Measurements from ENCODE around the gene ARHGEF28. TPM values are rescaled to one million over a fixed set of nuclear protein-coding genes. Genes with fewer than 3 reads are reported as not detected.

Gene ARHGEF28
- total RNA-seq, 1 experiment from 2014 or later = 5.8 TPM

- no peak for DNase-seq
- H3K4me3 ChIP-seq = no peak overlapping the region
- no peaks in the 10 kb centered on the region for H3K36me3 ChIP-seq
- no peak overlapping the region for H3K27ac ChIP-seq
- H3K9me3 ChIP-seq (replicated peaks) = 0 out of 2 replicates have a peak, but pooled peaks cover 7% of the 10 kb centered on the region
- H3K27me3 ChIP-seq = no peaks in the 10 kb centered on the region
- peaks cover 11% of the 10 kb centered on the region for H3K4me1 ChIP-seq
Observed at GRCh38 chr5:73922875-73923557, 297.0 kb downstream of the ARHGEF28 start.

GRCh38 chr5:73928476-73929070 lies 302.6 kb downstream of the ARHGEF28 start:
- no peak overlapping the region for H3K4me3 ChIP-seq
- peak in 1 of 2 experiments; percentile 52 for DNase-seq
- H3K27me3 ChIP-seq = no peaks in the 10 kb centered on the region
- peaks cover 29% of the 10 kb centered on the region for H3K4me1 ChIP-seq
- 0 out of 2 replicates have a peak, but pooled peaks cover 8% of the 10 kb centered on the region for H3K9me3 ChIP-seq (replicated peaks)
- H3K27ac ChIP-seq = peak overlapping the region; percentile 63
- H3K36me3 ChIP-seq = no peaks in the 10 kb centered on the region

- DNase-seq = no peak
- H3K27ac ChIP-seq = no peak overlapping the region
- no peak overlapping the region for H3K4me3 ChIP-seq
- H3K9me3 ChIP-seq (replicated peaks) = 0 out of 2 replicates have a peak, but pooled peaks cover 4% of the 10 kb centered on the region
- no peaks in the 10 kb centered on the region for H3K36me3 ChIP-seq
- H3K4me1 ChIP-seq = peaks cover 43% of the 10 kb centered on the region
- no peaks in the 10 kb centered on the region for H3K27me3 ChIP-seq
Observed at GRCh38 chr5:73935719-73936118, 309.7 kb downstream of the ARHGEF28 start.

- no peaks in the 10 kb centered on the region for H3K36me3 ChIP-seq
- H3K27me3 ChIP-seq = no peaks in the 10 kb centered on the region
- no peaks in the 10 kb centered on the region for H3K9me3 ChIP-seq (replicated peaks)
- peak overlapping the region; percentile 19 for H3K4me3 ChIP-seq
- DNase-seq = peak; percentile 83 to 91
- H3K27ac ChIP-seq = peak overlapping the region; percentile 99
- H3K4me1 ChIP-seq = peaks cover 40% of the 10 kb centered on the region
Observed at GRCh38 chr5:73938280-73938937, 312.4 kb downstream of the ARHGEF28 start.

- Histone ChIP-seq H3K4me1 (peaks cover 38% of the 10 kb centered on the region), H3K4me3 (no peak overlapping the region; the same call in 1 of the 2 replicates), H3K27ac (peak overlapping the region; percentile 99), H3K9me3 (replicated peaks) (no peaks in the 10 kb centered on the region), H3K36me3 (no peaks in the 10 kb centered on the region), H3K27me3 (no peaks in the 10 kb centered on the region)
- DNase-seq = no peak
Observed at GRCh38 chr5:73938938-73939320, 312.9 kb downstream of the ARHGEF28 start.

- peaks cover 38% of the 10 kb centered on the region for H3K4me1 ChIP-seq
- no peak overlapping the region for H3K4me3 ChIP-seq
- no peaks in the 10 kb centered on the region; the same call in 1 of the 2 replicates for H3K9me3 ChIP-seq (replicated peaks)
- peak in 1 of 2 experiments; percentile 41 for DNase-seq
- H3K27me3 ChIP-seq = no peaks in the 10 kb centered on the region
- no peaks in the 10 kb centered on the region for H3K36me3 ChIP-seq
- H3K27ac ChIP-seq = peak overlapping the region; percentile 99
Observed at GRCh38 chr5:73939557-73939956, 313.6 kb downstream of the ARHGEF28 start.

- Histone ChIP-seq H3K4me1 (peaks cover 38% of the 10 kb centered on the region), H3K27ac (peak overlapping the region; percentile 99), H3K36me3 (no peaks in the 10 kb centered on the region), H3K27me3 (no peaks in the 10 kb centered on the region), H3K4me3 (no peak overlapping the region), H3K9me3 (replicated peaks) (peaks cover under 1% of the 10 kb centered on the region; the same call in 1 of the 2 replicates)
- DNase-seq = no peak
Observed at GRCh38 chr5:73940026-73940425, 314.0 kb downstream of the ARHGEF28 start.

GRCh38 chr5:73940801-73941200 lies 314.8 kb downstream of the ARHGEF28 start:
- H3K4me1 ChIP-seq = peaks cover 38% of the 10 kb centered on the region
- no peak for DNase-seq
- H3K27ac ChIP-seq = no peak overlapping the region
- H3K36me3 ChIP-seq = no peaks in the 10 kb centered on the region
- H3K9me3 ChIP-seq (replicated peaks) = peaks cover 5% of the 10 kb centered on the region; the same call in 1 of the 2 replicates
- H3K27me3 ChIP-seq = no peaks in the 10 kb centered on the region
- H3K4me3 ChIP-seq = no peak overlapping the region

- Histone ChIP-seq H3K27ac (no peak overlapping the region), H3K4me1 (peaks cover 39% of the 10 kb centered on the region), H3K36me3 (no peaks in the 10 kb centered on the region), H3K27me3 (no peaks in the 10 kb centered on the region), H3K9me3 (replicated peaks) (peaks cover 5% of the 10 kb centered on the region; the same call in 1 of the 2 replicates), H3K4me3 (no peak overlapping the region)
- no peak for DNase-seq
Observed at GRCh38 chr5:73942783-73943182, 316.8 kb downstream of the ARHGEF28 start.

- DNase-seq = no peak
- Histone ChIP-seq H3K4me1 (peaks cover 39% of the 10 kb centered on the region), H3K27me3 (no peaks in the 10 kb centered on the region), H3K27ac (no peak overlapping the region), H3K9me3 (replicated peaks) (peaks cover 5% of the 10 kb centered on the region; the same call in 1 of the 2 replicates), H3K36me3 (no peaks in the 10 kb centered on the region), H3K4me3 (no peak overlapping the region)
Observed at GRCh38 chr5:73943397-73943796, 317.4 kb downstream of the ARHGEF28 start.

GRCh38 chr5:73944581-73944980 lies 318.6 kb downstream of the ARHGEF28 start:
- no peak for DNase-seq
- H3K4me1 ChIP-seq = peaks cover 41% of the 10 kb centered on the region
- H3K27me3 ChIP-seq = no peaks in the 10 kb centered on the region
- H3K4me3 ChIP-seq = no peak overlapping the region
- no peak overlapping the region for H3K27ac ChIP-seq
- peaks cover 5% of the 10 kb centered on the region; the same call in 1 of the 2 replicates for H3K9me3 ChIP-seq (replicated peaks)
- no peaks in the 10 kb centered on the region for H3K36me3 ChIP-seq

- Histone ChIP-seq H3K4me3 (no peak overlapping the region), H3K27me3 (no peaks in the 10 kb centered on the region)
Observed at GRCh38 chr5:73945505-73945904, 319.5 kb downstream of the ARHGEF28 start.

GRCh38 chr5:73946278-73946677 lies 320.3 kb downstream of the ARHGEF28 start:
- Histone ChIP-seq H3K36me3 (no peaks in the 10 kb centered on the region), H3K4me1 (peaks cover 43% of the 10 kb centered on the region), H3K9me3 (replicated peaks) (peaks cover 5% of the 10 kb centered on the region; the same call in 1 of the 2 replicates), H3K27ac (no peak overlapping the region; the same call in 1 of the 2 replicates), H3K4me3 (no peak overlapping the region), H3K27me3 (no peaks in the 10 kb centered on the region)
- no peak for DNase-seq

More at GRCh38 chr5:73945505-73945904, 319.5 kb downstream of the ARHGEF28 start:
- DNase-seq = peak in 1 of 2 experiments; percentile 34
- H3K4me1 ChIP-seq = peaks cover 41% of the 10 kb centered on the region
- H3K36me3 ChIP-seq = no peaks in the 10 kb centered on the region
- no peak overlapping the region for H3K27ac ChIP-seq
- H3K9me3 ChIP-seq (replicated peaks) = peaks cover 5% of the 10 kb centered on the region; the same call in 1 of the 2 replicates

GRCh38 chr5:73946919-73947602 lies 321.1 kb downstream of the ARHGEF28 start:
- peak in 1 of 2 experiments; percentile 24 for DNase-seq
- Histone ChIP-seq H3K27me3 (no peaks in the 10 kb centered on the region), H3K9me3 (replicated peaks) (peaks cover 5% of the 10 kb centered on the region; the same call in 1 of the 2 replicates), H3K4me1 (peaks cover 43% of the 10 kb centered on the region), H3K27ac (no peak overlapping the region; the same call in 1 of the 2 replicates), H3K4me3 (no peak overlapping the region), H3K36me3 (no peaks in the 10 kb centered on the region)
